Kidney epithelial cell (primary cell): ENCODE data around the gene ESR1. TPM values are rescaled to one million over a fixed set of nuclear protein-coding genes. Genes with fewer than 3 reads are reported as not detected.
A peak's percentile ranks its signal among the peaks of the same experiment; 100 is the strongest.

ENCODE experiments used
- DNase-seq: peaks from one replicate; pipeline ENCODE4 v3.0.0-alpha.2; 2010; ENCODE audit warnings: low read depth
- H3K27me3 ChIP-seq: 2 replicates; pipeline ENCODE4 v1.6.0; 2011; ENCODE audit warnings: low read length; ENCODE audit not compliant: control insufficient read depth, insufficient read depth
- H3K36me3 ChIP-seq: 2 replicates; pipeline ENCODE4 v1.5.1; 2011; ENCODE audit warnings: low read length; ENCODE audit not compliant: control insufficient read depth, insufficient read depth
- H3K4me3 ChIP-seq: 2 replicates; pipeline ENCODE4 v1.5.1; 2011; ENCODE audit warnings: low read depth, mild to moderate bottlenecking, control low read depth, low read length
- total RNA-seq: library from RNA; depleted of rRNA; stranded (reverse); fragments of >200 nt; gene quantifications from 2 replicates; pipeline ENCODE4 v1.2.3, GENCODE V29; 2015
- TF ChIP-seq, protein P1 (sequence below): IDR thresholded peaks from 2 replicates; pipeline ENCODE4 v1.5.1; 2011; ENCODE audit warnings: mild to moderate bottlenecking, moderate library complexity, low read length, control low read depth, inconsistent platforms; ENCODE audit not compliant: insufficient read depth, poor library complexity, severe bottlenecking

Gene ESR1
- total RNA-seq, 1 donor from 2014 or later, result not detected

DNA sequence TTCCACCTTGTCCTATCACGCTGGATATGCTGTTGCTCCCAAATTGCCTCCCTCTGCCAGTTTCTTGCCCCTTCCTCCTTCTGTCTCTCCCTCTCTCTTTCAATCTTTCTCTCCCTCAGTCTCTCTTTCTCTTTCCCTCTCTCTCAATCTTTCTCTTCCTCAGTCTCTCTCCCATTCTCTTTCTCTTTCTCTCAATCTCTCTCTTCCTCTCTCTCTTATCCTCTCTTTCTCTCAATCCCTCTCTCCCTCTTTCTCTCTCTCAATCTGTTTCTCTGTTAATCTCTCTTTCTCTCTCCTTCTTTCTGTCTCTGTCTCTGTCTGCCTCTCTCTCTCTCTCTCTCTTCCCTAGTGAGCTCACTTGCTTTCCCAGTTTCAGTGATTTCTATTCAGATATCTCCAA lies 245.8 kb downstream of the ESR1 start:
- Histone ChIP-seq H3K36me3 (no peaks in the 10 kb centered on the region), H3K4me3 (no peak overlapping the region), H3K27me3 (no peaks in the 10 kb centered on the region)
- DNase-seq, result no peak
- TF ChIP-seq, protein P1, sequence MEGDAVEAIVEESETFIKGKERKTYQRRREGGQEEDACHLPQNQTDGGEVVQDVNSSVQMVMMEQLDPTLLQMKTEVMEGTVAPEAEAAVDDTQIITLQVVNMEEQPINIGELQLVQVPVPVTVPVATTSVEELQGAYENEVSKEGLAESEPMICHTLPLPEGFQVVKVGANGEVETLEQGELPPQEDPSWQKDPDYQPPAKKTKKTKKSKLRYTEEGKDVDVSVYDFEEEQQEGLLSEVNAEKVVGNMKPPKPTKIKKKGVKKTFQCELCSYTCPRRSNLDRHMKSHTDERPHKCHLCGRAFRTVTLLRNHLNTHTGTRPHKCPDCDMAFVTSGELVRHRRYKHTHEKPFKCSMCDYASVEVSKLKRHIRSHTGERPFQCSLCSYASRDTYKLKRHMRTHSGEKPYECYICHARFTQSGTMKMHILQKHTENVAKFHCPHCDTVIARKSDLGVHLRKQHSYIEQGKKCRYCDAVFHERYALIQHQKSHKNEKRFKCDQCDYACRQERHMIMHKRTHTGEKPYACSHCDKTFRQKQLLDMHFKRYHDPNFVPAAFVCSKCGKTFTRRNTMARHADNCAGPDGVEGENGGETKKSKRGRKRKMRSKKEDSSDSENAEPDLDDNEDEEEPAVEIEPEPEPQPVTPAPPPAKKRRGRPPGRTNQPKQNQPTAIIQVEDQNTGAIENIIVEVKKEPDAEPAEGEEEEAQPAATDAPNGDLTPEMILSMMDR, result no peak

DNA sequence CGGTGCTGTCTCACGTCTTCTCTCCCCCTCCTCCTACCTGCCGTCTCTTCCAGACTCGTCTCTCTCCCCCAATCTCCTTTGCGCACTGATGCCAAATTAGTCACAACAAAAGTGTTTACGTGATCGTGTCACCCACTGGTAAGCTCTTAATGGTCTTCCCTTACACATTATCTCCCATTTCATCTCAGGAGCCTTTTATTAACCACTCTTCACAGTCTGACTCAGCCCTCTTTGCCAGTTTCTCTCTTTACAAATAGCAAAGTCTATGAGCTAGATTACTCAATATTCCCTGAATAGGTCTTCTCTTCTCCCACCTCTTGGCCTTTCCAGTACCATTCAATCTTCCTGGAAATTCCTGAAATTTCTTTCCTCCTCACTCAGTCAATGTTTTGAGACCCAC lies 247.0 kb downstream of the ESR1 start:
- no peaks in the 10 kb centered on the region for H3K36me3 ChIP-seq
- DNase-seq, result peak; percentile 19
- H3K27me3 ChIP-seq, result no peaks in the 10 kb centered on the region
- H3K4me3 ChIP-seq, result no peak overlapping the region
- TF ChIP-seq, protein P1, result no peak

DNA sequence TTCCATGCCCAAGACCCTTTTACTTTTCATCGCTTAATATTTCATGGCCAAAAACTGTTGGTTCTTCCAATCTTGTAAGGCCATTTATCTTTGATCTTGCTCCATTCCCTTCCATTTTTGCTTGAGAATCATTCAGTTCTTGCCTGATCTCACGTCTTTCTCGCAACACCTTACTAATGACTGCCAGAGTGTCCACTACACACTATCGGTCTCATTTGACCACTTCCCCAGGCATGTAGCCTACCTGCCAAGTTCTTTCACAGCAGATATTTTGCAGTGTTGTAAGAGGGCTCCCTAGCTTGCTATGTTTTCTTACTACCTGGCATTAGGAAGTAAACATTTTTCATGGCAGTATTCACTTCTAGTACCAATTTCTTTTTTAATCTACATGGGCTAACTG lies 248.0 kb downstream of the ESR1 start:
- TF ChIP-seq, protein P1, result no peak
- H3K36me3 ChIP-seq, result no peaks in the 10 kb centered on the region
- no peak for DNase-seq
- no peak overlapping the region for H3K4me3 ChIP-seq
- no peaks in the 10 kb centered on the region for H3K27me3 ChIP-seq

DNA sequence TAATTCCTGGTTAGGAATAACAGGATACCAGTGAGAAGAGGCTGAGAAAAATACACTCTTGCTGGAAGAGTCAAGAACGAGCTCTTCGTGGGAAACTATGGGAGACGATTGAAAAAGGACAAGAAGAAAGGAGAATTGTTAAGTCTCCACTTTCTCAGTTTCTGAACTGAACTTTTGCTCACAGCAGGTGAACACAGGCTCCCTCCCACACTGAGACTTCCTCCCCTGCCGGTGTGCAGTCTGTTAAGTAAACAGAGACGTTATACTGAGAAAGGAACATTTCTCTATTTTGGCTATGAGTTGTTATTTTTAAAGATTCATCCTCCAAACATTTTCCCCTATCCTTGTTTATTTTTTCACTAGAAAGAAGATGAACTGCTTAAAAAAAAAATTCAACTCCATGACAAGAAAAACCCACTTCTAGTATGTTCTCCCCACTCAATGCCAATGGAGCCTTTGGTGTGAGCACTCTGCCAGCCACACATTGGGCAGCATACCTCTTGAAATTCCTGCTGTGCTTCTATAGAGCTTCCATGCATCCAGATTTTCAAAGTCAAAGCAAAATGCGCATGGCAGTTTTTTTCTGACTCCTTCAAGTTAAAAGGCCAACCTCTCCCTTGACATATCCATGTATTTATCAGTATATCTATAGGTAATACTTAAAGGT lies 250.5 kb downstream of the ESR1 start:
- TF ChIP-seq, protein P1, result no peak
- DNase-seq, result no peak
- Histone ChIP-seq H3K4me3 (no peak overlapping the region), H3K36me3 (no peaks in the 10 kb centered on the region), H3K27me3 (no peaks in the 10 kb centered on the region)

DNA sequence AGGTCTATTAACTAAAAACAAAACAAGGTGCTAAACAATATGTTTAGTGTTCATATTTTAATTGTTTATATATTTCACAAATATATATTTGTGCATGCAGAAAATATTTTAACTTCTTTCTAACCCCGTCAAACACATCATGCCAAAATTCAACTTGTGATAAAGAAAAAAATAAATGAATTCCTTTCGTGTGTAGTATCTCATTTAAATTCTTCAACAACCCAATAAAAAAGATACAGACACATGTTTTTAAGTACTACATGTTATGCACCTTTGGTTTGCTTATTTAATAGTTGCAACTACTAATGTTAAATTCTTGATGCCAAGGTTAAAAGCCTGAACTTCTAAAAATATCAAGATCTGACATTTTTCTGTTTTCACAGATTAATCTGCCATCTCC lies 252.4 kb downstream of the ESR1 start:
- DNase-seq, result no peak
- H3K4me3 ChIP-seq, result no peak overlapping the region
- H3K27me3 ChIP-seq, result no peaks in the 10 kb centered on the region
- TF ChIP-seq, protein P1, result no peak
- no peaks in the 10 kb centered on the region for H3K36me3 ChIP-seq

DNA sequence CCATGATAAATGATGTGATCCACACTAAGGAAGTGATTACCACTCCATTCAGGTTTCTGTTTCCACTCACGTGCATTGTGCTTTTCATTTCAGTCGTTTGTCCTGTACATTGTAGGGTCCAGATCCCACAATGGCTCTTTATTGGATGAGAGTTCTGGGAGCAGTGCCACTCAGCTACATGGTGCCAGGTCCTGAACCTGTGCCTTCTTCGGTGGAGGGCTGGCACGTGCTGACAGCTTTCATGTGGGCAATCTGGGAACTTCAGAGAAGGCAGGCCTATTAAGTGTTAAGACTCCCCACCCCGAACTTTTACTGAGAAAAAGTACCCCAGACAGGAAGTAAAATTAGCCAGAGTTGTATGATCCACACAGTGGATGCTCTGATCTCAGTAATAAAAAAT lies 255.0 kb downstream of the ESR1 start:
- no peak for DNase-seq
- H3K27me3 ChIP-seq, result no peaks in the 10 kb centered on the region
- no peak overlapping the region for H3K4me3 ChIP-seq
- TF ChIP-seq, protein P1, result no peak
- no peaks in the 10 kb centered on the region for H3K36me3 ChIP-seq
